ENCODE results near the gene SDCBP2.

Gene SDCBP2

GRCh38 chr20:1272368-1273100 lies 56.4 kb downstream of the SDCBP2 start:
- TF ChIP-seq CTCF (IDR thresholded peaks at IDR 0.05; ENCODE audit: low read depth, low read length) = no peak
- H3K27me3 ChIP-seq = no peaks in the 10 kb centered on the region

GRCh38 chr20:1269850-1270249 lies 59.1 kb downstream of the SDCBP2 start:
- Histone ChIP-seq H3K4me3 (ENCODE audit: low read depth, low read length) (no peak overlapping the region), H3K4me1 (no peaks in the 10 kb centered on the region), H3K9me3 (no peaks in the 10 kb centered on the region), H3K27me3 (no peaks in the 10 kb centered on the region), H3K36me3 (no peaks in the 10 kb centered on the region)
- no peak for TF ChIP-seq CTCF (IDR thresholded peaks at IDR 0.05; ENCODE audit: low read depth, low read length)
- no peak for DNase-seq

More at GRCh38 chr20:1272368-1273100, 56.4 kb downstream of the SDCBP2 start:
- Histone ChIP-seq H3K9me3 (no peaks in the 10 kb centered on the region), H3K4me1 (no peaks in the 10 kb centered on the region), H3K4me3 (ENCODE audit: low read depth, low read length) (no peak overlapping the region), H3K36me3 (no peaks in the 10 kb centered on the region)
- no peak for DNase-seq

GRCh38 chr20:1269235-1269634 lies 59.7 kb downstream of the SDCBP2 start:
- H3K4me1 ChIP-seq = no peaks in the 10 kb centered on the region

GRCh38 chr20:1267809-1268374 lies 61.0 kb downstream of the SDCBP2 start:
- no peaks in the 10 kb centered on the region for H3K36me3 ChIP-seq
- TF ChIP-seq CTCF (IDR thresholded peaks at IDR 0.05; ENCODE audit: low read depth, low read length) = no peak
- no peak for DNase-seq
- no peaks in the 10 kb centered on the region for H3K4me1 ChIP-seq
- H3K9me3 ChIP-seq = no peaks in the 10 kb centered on the region
- no peak overlapping the region for H3K4me3 ChIP-seq (ENCODE audit: low read depth, low read length)
- H3K27me3 ChIP-seq = no peaks in the 10 kb centered on the region

More at GRCh38 chr20:1269235-1269634, 59.7 kb downstream of the SDCBP2 start:
- no peak for DNase-seq
- no peak for TF ChIP-seq CTCF (IDR thresholded peaks at IDR 0.05; ENCODE audit: low read depth, low read length)
- Histone ChIP-seq H3K9me3 (no peaks in the 10 kb centered on the region), H3K27me3 (no peaks in the 10 kb centered on the region), H3K4me3 (ENCODE audit: low read depth, low read length) (no peak overlapping the region), H3K36me3 (no peaks in the 10 kb centered on the region)

GRCh38 chr20:1267161-1267560 lies 61.8 kb downstream of the SDCBP2 start:
- no peak overlapping the region for H3K4me3 ChIP-seq (ENCODE audit: low read depth, low read length)
- DNase-seq = no peak

More at GRCh38 chr20:1267161-1267560, 61.8 kb downstream of the SDCBP2 start:
- Histone ChIP-seq H3K36me3 (no peaks in the 10 kb centered on the region), H3K27me3 (no peaks in the 10 kb centered on the region), H3K9me3 (no peaks in the 10 kb centered on the region), H3K4me1 (no peaks in the 10 kb centered on the region)
- no peak for TF ChIP-seq CTCF (IDR thresholded peaks at IDR 0.05; ENCODE audit: low read depth, low read length)

Measured in BE2C (cell line).